ENCODE measurements around the gene CERKL. TPM values are rescaled to one million over a fixed set of nuclear protein-coding genes. Genes with fewer than 3 reads are reported as not detected.

CERKL gene
- total RNA-seq, 1 experiment from 2014 or later: 0.23 TPM

- no peaks in the 10 kb centered on the region for H3K36me3 Mint-ChIP-seq (ENCODE audit: insufficient read depth, unreplicated experiment)
- no TSS peak for BruUV-seq (replicated peaks)
- no peak overlapping the region for H3K27ac Mint-ChIP-seq (ENCODE audit: low read depth, unreplicated experiment)
- intact Hi-C loops (cut with micrococcal nuclease): no loop called here
- no peaks in the 10 kb centered on the region for H3K4me1 Mint-ChIP-seq (ENCODE audit: insufficient read depth, unreplicated experiment)
- no peak overlapping the region for H3K4me3 Mint-ChIP-seq (ENCODE audit: unreplicated experiment)
- TF ChIP-seq CTCF (IDR thresholded peaks at IDR 0.05; ENCODE audit: unreplicated experiment): no peak
- peaks cover 51% of the 10 kb centered on the region for H3K27me3 Mint-ChIP-seq (ENCODE audit: insufficient read depth, unreplicated experiment)
- DNase-seq (ENCODE audit: unreplicated experiment): no peak
- POLR2A ChIA-PET: no interaction called here
- H3K9me3 Mint-ChIP-seq (ENCODE audit: unreplicated experiment): no peaks in the 10 kb centered on the region
- CTCF ChIA-PET: interaction anchor here (0.7 kb wide), 1 partner anchor 305 kb away, joined by 3 read pairs; no protein-coding TSS in a partner anchor
These were observed 15.5 kb upstream of the CERKL start for GRCh38 chr2:181672255-181673008.

DNA sequence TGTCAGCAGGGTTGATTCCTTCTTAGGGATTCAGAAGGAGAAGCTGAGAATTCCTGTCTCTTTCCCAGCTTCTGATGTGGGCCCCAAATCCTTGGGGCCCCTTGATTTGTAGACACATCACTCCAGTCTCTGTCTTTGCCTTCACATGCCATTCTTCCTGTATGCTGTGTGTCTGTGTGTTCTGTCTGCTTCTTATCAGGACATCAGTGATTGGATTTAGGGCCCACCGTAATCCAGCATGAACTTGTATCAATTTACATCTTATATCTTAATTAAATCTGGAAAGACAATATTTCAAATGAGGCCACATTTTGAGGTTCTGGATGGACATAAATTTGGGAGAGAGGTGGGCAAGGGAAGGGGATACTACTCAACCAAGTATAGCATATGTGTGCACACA lies 13.7 kb upstream of the CERKL start:
- H3K27ac Mint-ChIP-seq (ENCODE audit: low read depth, unreplicated experiment): no peak overlapping the region
- H3K4me3 Mint-ChIP-seq (ENCODE audit: unreplicated experiment): no peak overlapping the region
- no peaks in the 10 kb centered on the region for H3K4me1 Mint-ChIP-seq (ENCODE audit: insufficient read depth, unreplicated experiment)
- peaks cover 7% of the 10 kb centered on the region for H3K9me3 Mint-ChIP-seq (ENCODE audit: unreplicated experiment)
- DNase-seq (ENCODE audit: unreplicated experiment): no peak
- TF ChIP-seq CTCF (IDR thresholded peaks at IDR 0.05; ENCODE audit: unreplicated experiment): no peak
- no peaks in the 10 kb centered on the region for H3K36me3 Mint-ChIP-seq (ENCODE audit: insufficient read depth, unreplicated experiment)
- H3K27me3 Mint-ChIP-seq (ENCODE audit: insufficient read depth, unreplicated experiment): peaks cover 47% of the 10 kb centered on the region
- ChIA-PET POLR2A (interaction anchor here (0.7 kb wide), 1 partner anchor 13 kb away, joined by 3 read pairs; no protein-coding TSS in a partner anchor), CTCF (interaction anchor here (0.6 kb wide), 1 partner anchor 9 kb away, joined by 3 read pairs; no protein-coding TSS in a partner anchor)
- no TSS peak for BruUV-seq (replicated peaks)
- intact Hi-C loops (cut with micrococcal nuclease): no loop called here

DNA sequence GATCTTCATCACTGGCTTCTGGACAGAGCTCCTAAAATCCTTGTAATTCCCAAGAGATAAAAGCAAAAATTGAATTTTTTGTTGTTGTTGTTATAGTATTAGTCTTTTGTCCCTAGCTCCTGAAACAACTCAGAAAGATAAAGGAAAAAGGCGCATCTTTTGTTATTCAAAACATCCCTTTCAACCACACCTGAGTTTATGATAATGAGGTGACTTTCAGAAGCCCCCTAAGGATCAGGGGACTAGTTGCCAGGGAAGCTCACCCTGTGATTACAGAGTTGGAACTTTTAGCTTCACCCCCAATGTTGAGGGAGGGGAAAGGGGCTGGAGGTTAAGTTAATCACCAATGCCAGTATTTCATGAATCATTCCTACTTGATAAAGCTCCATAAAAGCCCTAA lies 10.3 kb upstream of the CERKL start:
- BruUV-seq (replicated peaks): no TSS peak
- POLR2A ChIA-PET: no interaction called here

GRCh38 chr2:181662287-181662686 lies 5.4 kb upstream of the CERKL start:
- Mint-ChIP-seq H3K9me3 (ENCODE audit: unreplicated experiment) (peaks cover 7% of the 10 kb centered on the region), H3K27ac (ENCODE audit: low read depth, unreplicated experiment) (no peak overlapping the region), H3K27me3 (ENCODE audit: insufficient read depth, unreplicated experiment) (no peaks in the 10 kb centered on the region), H3K36me3 (ENCODE audit: insufficient read depth, unreplicated experiment) (no peaks in the 10 kb centered on the region), H3K4me1 (ENCODE audit: insufficient read depth, unreplicated experiment) (no peaks in the 10 kb centered on the region), H3K4me3 (ENCODE audit: unreplicated experiment) (no peak overlapping the region)
- TF ChIP-seq CTCF (IDR thresholded peaks at IDR 0.05; ENCODE audit: unreplicated experiment): no peak
- ChIA-PET CTCF (no interaction called here), POLR2A (no interaction called here)
- no TSS peak for BruUV-seq (replicated peaks)
- intact Hi-C loops (cut with micrococcal nuclease): no loop called here
- no peak for DNase-seq (ENCODE audit: unreplicated experiment)

More for the DNA sequence above, 10.3 kb upstream of the CERKL start:
- DNase-seq (ENCODE audit: unreplicated experiment): no peak
- TF ChIP-seq CTCF (IDR thresholded peaks at IDR 0.05; ENCODE audit: unreplicated experiment): no peak
- Mint-ChIP-seq H3K4me1 (ENCODE audit: insufficient read depth, unreplicated experiment) (no peaks in the 10 kb centered on the region), H3K27me3 (ENCODE audit: insufficient read depth, unreplicated experiment) (peaks cover 22% of the 10 kb centered on the region), H3K9me3 (ENCODE audit: unreplicated experiment) (peaks cover 7% of the 10 kb centered on the region), H3K4me3 (ENCODE audit: unreplicated experiment) (no peak overlapping the region), H3K36me3 (ENCODE audit: insufficient read depth, unreplicated experiment) (no peaks in the 10 kb centered on the region), H3K27ac (ENCODE audit: low read depth, unreplicated experiment) (no peak overlapping the region)
- intact Hi-C loops (cut with micrococcal nuclease): no loop called here
- CTCF ChIA-PET: interaction anchor here (0.7 to 1.2 kb wide), 3 partner anchors 22 to 977 kb away, joined by 3 to 5 read pairs (median 3); no protein-coding TSS in a partner anchor
